Measurements from ENCODE around the gene FASTKD3.

DNA sequence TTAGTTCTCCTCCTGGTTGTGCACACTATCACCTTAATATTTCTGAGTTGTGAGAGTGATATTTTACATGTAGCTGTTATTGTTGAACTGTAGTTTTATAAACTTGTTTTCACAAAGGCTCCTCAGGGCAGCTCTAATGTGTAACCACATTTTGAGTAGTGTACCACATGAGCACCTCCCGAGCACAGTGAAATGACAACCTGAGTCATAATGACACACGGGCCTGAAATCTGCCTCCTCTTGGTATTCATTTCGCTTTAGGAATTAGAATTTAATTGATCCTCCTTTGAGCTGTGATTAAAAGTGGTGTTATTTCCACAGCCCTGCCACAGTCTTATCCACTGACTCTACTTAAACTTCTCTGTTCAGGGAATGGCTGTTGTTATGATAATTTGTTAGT is 8.0 kb upstream of the FASTKD3 start:
- TF ChIP-seq, protein P1, sequence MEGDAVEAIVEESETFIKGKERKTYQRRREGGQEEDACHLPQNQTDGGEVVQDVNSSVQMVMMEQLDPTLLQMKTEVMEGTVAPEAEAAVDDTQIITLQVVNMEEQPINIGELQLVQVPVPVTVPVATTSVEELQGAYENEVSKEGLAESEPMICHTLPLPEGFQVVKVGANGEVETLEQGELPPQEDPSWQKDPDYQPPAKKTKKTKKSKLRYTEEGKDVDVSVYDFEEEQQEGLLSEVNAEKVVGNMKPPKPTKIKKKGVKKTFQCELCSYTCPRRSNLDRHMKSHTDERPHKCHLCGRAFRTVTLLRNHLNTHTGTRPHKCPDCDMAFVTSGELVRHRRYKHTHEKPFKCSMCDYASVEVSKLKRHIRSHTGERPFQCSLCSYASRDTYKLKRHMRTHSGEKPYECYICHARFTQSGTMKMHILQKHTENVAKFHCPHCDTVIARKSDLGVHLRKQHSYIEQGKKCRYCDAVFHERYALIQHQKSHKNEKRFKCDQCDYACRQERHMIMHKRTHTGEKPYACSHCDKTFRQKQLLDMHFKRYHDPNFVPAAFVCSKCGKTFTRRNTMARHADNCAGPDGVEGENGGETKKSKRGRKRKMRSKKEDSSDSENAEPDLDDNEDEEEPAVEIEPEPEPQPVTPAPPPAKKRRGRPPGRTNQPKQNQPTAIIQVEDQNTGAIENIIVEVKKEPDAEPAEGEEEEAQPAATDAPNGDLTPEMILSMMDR (IDR thresholded peaks at IDR 0.05), result no peak
- TF ChIP-seq EZH2 (IDR thresholded peaks at IDR 0.05; ENCODE audit: borderline replicate concordance, insufficient read depth, low read depth, low read length, poor library complexity, severe bottlenecking), result no peak
